ENCODE data around the gene TSPAN4.

The TSPAN4 gene

DNA sequence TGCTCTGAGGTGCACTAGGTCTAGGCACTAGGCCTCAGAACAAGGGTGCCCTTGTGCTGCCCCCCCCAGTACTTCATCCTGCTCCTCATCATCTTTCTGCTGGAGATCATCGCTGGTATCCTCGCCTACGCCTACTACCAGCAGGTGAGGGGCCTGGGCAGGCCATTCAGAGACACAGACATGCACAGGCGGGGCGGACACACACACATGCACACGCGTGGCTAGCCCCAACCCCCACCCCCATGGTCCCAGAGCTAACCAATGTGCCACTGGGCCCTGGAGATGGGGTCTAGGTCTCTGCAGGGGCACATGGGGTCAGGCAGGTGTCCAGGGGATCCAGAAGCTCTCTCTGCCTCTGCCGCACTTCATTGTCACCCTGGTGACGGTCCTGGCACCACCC lies 6.0 kb upstream of the TSPAN4 start:
- DNase-seq (ENCODE audit: low read depth) = no peak

- no peak for DNase-seq (ENCODE audit: low read depth)
Observed at GRCh38 chr11:837189-837989, 5.3 kb upstream of the TSPAN4 start.

GRCh38 chr11:837990-838307 lies 4.7 kb upstream of the TSPAN4 start:
- DNase-seq (ENCODE audit: low read depth) = no peak

DNA sequence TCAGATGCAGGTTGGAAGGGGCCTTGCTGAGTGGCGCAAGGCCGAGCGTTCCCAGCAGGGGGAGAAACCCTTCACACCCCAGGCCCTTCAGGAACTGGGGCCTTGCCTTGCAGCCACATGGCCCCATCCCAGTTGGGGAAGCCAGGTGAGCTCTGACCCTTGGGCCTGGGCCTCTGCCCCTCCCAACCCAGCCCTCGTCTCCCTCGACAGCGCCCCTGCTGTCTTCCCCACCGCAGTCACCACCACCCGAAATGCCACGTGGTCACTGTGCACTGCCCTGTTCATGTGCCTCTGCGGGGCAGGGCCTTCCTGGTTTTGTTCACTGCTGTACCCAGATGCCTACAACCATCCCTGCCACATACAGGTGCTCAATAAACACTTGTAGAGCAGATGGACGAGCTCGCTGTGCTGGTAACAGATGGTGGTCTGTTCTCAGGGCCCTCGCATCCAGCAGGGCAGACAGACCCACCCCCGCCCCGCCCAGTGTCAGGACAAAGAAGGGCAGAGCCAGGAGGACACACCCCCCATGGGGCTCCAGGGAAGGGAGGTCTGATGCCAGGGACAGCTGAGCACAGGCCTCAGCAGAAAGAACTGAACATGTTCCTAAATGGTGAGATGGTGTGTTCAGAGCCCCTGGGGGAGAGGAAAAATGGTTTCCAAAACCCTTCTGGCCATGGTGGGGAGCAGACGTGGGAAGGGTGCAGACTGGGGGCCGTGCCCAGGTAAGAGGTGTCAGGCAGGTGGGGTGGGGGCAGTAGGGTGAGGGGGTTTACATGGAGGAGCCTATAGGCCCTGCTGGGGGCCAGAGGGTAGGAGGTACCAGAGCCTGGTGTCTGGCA lies 4.0 kb upstream of the TSPAN4 start:
- no peak for DNase-seq (ENCODE audit: low read depth)

- DNase-seq (ENCODE audit: low read depth) = no peak
Observed at GRCh38 chr11:839280-839623, 3.4 kb upstream of the TSPAN4 start.

DNA sequence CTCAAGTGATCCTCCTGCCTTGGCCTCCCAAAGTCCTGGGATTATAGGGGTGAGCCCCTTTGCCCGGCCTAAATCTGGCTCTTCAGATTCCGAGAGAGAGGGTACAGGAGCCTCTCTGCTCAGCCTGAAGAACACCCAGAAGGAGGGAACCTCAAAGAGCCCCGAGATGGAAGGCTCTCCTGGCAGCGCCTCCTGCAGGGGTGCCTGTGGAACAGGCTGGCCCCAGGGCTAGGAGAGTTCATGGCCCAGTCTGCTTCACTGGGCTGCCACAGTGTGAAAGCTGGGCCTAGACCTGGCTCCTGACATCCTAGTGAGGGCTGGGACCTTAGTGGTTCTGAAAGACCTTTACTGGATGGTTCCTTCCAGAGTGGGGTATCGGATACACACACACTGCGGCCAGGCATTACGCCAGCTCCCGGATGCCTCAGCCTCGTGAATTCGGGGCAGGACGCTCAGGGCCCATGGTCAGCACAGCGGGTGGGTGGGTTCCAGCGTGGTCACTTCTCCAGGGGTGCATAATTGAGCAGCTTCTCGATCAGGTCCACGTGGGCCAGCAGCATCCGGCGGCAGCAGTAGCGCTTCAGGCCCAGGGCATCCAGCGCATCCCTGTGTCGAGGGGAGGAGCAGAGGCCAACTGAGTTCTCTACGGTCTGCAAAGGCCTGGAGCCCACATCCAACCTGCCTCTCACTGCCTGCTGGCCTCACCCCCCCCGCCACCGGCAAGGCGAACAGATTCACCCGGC lies 2.6 kb upstream of the TSPAN4 start:
- no peak for DNase-seq (ENCODE audit: low read depth)

DNA sequence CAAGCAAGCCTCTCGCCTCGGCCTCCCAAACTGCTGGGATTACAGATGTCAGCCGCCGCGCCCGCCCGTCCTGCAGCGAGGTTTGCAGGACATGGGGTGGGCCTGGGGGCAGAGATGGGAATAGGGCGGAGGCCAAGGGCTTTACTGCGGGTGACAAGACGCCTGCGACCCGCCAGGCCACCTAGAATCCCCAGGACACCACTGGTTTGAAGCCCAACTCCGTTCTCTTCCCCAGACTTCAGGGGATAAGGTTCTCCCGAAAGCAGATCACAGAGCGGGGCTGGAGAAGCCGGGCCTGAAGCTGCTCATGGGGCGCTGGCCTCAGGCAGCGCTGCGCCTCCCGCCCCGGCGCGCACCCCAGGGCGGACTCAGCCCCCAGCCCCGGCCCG lies 677 bp upstream of the TSPAN4 start:
- no peak for DNase-seq (ENCODE audit: low read depth)

DNA sequence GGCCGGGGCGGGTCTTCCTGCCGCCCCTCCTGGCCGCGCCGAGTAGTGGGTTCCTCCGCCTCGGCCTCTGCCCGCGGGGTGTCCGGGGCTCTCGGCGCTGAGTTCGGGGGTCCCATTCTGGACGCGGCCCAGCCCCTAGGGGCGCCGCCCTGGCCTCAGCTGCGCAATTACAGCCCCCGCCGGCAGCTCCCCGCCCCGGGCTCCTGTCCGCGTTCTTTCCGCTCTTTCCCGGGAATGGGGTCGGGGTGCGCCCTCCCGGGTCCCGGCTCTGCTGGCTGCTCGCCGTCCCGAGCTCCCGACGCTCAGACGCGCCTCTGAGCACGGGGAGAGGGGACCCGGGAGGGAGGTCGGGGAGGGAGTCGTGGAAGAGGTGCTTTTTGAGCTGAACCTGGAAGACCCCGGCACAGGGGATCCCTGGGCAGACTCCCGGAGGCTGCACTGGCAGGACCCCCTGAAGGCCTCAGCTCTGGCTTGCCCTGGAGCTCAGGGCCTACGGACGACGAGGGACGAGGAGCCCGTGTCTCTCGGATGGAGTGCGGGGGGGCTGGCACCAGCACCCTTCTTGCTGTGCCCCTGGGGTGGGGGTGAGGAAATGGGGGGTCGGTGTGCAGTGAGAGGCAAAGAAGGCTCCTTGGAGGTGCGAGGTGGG lies 558 bp downstream of the TSPAN4 start:
- no peak for DNase-seq (ENCODE audit: low read depth)

- DNase-seq (ENCODE audit: low read depth) = peak; percentile 90
Observed at GRCh38 chr11:843818-844692, 1.4 kb downstream of the TSPAN4 start.

- peak; percentile 91 for DNase-seq (ENCODE audit: low read depth)
Observed at GRCh38 chr11:844693-845644, 2.3 kb downstream of the TSPAN4 start.

DNA sequence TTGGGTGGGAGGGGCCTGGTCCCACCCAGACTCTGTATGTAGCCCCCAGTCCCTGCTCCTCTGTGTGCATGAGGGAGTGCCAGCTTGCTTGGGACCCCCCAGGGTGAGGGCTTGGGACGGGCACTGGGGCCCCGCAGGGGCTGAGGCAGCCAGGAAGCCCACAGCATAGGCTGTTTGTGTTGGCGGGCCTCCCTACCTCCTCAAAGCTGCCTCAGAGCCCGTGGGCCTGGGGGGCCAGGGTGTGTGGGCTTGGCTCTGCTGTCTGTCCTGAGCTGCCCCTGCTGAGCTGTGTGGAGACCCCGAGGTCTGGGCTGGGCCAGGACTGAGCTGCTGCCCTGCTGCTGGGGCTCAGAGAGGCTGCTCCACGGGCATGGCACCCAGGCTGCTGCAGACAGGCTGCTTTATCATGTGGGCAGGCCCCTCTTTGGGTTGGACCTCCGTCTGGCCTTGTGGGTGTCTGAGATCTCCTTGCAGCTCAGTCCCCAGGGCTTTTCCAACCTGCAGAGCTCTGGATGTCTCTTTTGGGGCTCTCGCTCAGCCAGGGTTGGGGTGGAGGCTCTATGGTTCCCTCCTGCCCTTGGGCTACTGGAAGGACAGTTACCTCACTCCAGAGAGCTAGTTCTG lies 3.3 kb downstream of the TSPAN4 start:
- DNase-seq (ENCODE audit: low read depth) = no peak

- DNase-seq (ENCODE audit: low read depth) = no peak
Observed at GRCh38 chr11:846496-847098, 3.9 kb downstream of the TSPAN4 start.

GRCh38 chr11:847876-848275 lies 5.2 kb downstream of the TSPAN4 start:
- DNase-seq (ENCODE audit: low read depth) = no peak

GRCh38 chr11:848380-848931 lies 5.8 kb downstream of the TSPAN4 start:
- no peak for DNase-seq (ENCODE audit: low read depth)

DNA sequence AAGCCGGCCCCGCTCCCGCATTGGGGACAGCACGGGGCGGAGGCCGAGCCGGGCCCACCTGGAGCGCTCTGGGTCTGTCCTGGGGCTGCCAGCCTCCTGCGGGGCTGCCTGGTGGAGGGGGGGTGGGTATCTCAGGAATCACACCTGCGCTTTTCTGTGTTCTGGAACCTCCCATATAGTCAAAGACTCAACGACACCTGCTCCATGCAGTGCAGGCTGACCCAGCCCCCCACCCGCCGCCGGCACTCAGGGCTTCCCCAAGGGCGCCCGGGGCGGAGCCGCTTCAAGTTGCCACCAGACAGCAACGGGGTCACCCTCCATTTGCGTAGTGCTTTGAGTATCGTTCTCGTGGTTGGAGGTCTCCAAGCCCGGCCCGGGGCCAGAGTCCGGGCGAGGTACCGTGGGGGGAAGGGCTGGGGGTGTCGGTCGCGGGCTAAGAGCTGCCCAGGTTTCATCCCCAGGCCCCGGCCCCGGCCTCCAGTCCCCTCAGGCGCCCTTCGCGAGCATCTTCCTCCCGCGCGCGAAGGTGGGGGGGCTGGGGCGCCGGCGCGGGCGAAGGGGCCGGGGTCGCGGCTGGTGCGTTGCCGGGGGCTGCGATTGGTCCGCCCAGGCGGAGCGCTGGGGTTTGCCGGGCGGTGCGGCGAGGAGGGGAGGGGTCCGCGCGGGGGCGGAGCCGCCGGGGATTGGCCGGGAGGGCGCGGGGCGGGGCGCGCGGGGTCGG lies 6.6 kb downstream of the TSPAN4 start:
- DNase-seq (ENCODE audit: low read depth) = no peak

DNA sequence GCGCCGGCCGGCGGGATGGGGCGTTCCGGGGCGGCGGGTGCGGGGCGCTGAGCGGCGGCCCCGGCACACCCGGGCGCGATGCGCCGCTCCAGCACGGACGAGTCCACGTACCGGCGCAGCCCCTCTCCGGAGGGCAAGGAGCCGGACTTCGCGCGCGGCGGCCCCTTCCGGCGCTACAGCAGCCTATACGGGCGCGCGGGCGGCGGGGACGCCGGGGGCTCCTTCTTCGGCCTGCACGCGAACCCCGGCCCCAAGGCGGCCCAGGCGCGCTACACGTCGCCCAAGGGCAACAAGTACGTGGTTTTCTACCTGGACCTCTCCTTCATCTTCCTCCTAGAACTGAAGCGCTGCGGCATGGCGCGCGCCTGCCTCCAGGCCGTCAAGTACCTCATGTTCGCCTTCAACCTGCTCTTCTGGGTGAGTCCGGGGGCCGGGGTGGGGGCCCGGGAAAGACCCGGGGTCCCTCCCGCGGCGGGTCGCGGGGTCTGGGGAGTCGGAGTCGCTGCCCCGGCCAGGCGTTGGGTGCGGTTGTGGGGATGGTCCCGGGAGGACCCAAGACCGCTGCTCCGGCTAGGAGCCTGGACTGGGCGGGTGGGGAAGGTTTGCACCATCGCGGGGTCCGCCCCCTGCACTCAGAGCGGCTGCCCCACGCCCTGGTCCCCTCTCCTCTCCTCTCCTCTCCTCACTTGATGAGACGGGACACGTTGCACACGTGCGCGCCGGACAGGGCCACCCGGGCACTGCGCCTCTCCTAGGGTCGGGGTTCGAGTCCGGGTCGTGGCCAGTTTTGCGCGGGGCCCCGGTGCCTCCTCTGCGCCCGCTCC lies 7.5 kb downstream of the TSPAN4 start:
- no peak for DNase-seq (ENCODE audit: low read depth)
